Neutrophil (primary cell): ENCODE data around the gene HARS2.
A peak's percentile ranks its signal among the peaks of the same experiment; 100 is the strongest.
"Not testable (repeated sequence)": the region's sequence is repeated elsewhere in the genome, so short reads cannot be mapped to it uniquely, and the experiment has no call there.

ENCODE experiments used
- H3K27ac ChIP-seq: fragments of 200-600 bp; sonication (generic); 2 replicates; pipeline ENCODE4 v1.5.1; 2016; ENCODE audit warnings: mild to moderate bottlenecking, moderate library complexity
- H3K27me3 ChIP-seq: fragments of 200-600 bp; sonication (generic); 2 replicates; pipeline ENCODE4 v1.6.0; 2016; ENCODE audit warnings: mild to moderate bottlenecking
- H3K36me3 ChIP-seq: fragments of 200-600 bp; sonication (generic); 2 replicates; pipeline ENCODE4 v1.5.1; 2017
- H3K4me1 ChIP-seq, 2 experiments: fragments of 200-600 bp in 1 of 2; sonication (generic) in 1 of 2; 1 replicate in 1 of 2; 2 replicates in 1 of 2; pipeline versions ENCODE4 v1.5.1 to v1.6.1; 2013 to 2016; ENCODE audit warnings: low read depth in 1 of 2, low read length in 1 of 2, mild to moderate bottlenecking in 1 of 2, moderate library complexity in 1 of 2; ENCODE audit not compliant: control insufficient read depth in 1 of 2, insufficient read depth in 1 of 2
- H3K4me3 ChIP-seq, 2 experiments: fragments of 200-600 bp in 1 of 2; sonication (generic) in 1 of 2; 1 replicate in 1 of 2; 2 replicates in 1 of 2; pipeline ENCODE4 v1.5.1; 2013 to 2016; ENCODE audit warnings: low read depth in 1 of 2, low read length in 1 of 2, mild to moderate bottlenecking in 1 of 2, moderate library complexity in 1 of 2
- H3K9me3 ChIP-seq: fragments of 200-600 bp; sonication (generic); 2 replicates; pipeline ENCODE4 v1.5.1; 2016
- TF ChIP-seq, protein P1 (sequence below): fragments of 200-600 bp; sonication (generic); IDR thresholded peaks from 2 replicates; pipeline ENCODE4 v1.5.1; 2016; ENCODE audit warnings: antibody characterized with exemption

HARS2 gene

DNA sequence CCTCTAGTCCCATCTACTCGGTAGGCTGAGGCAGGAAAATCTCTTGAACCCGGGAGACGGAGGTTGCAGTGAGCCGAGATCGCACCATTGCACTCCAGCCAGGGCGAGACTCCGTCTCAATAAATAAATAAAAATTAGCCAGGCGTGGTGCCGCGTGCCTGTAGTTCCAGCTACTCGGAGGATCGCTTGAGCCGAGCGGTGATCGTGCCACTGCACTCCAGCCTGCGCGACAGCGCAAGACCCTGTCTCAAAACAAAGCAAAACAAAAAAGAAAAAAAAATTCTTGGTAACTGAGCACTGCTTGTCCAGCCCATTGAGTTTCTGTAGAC is 27.3 kb upstream of the HARS2 start:
- Histone ChIP-seq H3K4me1 (peaks cover 26 to 27% of the 10 kb centered on the region in 2 experiments), H3K36me3 (peaks cover 54% of the 10 kb centered on the region), H3K27me3 (no peaks in the 10 kb centered on the region), H3K4me3 (peak overlapping the region; percentile 92 to 97), H3K9me3 (no peaks in the 10 kb centered on the region), H3K27ac (peak overlapping the region; percentile 96)
- TF ChIP-seq, protein P1, sequence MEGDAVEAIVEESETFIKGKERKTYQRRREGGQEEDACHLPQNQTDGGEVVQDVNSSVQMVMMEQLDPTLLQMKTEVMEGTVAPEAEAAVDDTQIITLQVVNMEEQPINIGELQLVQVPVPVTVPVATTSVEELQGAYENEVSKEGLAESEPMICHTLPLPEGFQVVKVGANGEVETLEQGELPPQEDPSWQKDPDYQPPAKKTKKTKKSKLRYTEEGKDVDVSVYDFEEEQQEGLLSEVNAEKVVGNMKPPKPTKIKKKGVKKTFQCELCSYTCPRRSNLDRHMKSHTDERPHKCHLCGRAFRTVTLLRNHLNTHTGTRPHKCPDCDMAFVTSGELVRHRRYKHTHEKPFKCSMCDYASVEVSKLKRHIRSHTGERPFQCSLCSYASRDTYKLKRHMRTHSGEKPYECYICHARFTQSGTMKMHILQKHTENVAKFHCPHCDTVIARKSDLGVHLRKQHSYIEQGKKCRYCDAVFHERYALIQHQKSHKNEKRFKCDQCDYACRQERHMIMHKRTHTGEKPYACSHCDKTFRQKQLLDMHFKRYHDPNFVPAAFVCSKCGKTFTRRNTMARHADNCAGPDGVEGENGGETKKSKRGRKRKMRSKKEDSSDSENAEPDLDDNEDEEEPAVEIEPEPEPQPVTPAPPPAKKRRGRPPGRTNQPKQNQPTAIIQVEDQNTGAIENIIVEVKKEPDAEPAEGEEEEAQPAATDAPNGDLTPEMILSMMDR = no peak

DNA sequence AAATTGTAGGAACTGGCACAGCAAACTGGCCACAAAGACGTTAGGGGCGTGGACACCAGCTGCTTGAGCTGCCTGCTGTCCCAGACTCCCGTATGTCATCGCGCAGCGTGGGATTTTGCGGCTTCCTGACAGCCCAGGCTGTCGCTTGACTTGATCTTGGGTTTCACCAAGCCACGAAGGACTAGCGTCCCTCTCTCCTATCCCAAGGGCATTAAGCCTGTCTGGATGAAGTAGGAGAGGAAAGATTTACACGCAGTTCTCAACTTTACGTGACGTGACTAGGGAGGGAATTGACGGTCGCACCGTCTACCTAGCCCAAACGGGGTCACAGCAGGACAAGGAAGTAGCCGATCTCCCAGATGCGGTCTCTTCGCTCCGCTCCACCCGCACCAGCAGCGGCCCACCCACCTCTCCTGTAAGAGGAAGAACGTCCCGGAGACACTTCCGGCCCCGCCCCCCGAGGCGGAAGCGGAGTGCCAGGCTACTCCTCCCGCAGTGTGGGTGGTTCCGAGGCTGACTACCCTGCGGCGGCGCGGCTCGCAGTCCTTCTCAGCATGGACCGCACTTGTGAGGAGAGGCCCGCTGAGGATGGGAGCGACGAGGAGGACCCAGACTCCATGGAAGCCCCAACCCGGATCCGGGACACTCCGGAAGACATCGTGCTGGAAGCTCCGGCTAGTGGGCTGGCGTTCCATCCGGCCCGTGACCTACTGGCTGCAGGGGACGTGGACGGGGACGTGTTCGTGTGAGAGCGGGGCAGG is 26.7 kb upstream of the HARS2 start, which contains the start of gene WDR55:
Gene WDR55, plus strand, starts transcription at position 546 of the 761 bp plus-strand sequence. Its CDS starts 9 bp downstream, at position 555.
- H3K4me3 ChIP-seq = peak within 1 kb of the TSS; percentile 92 to 97
- TF ChIP-seq, protein P1 = peak; percentile 42
- H3K4me1 ChIP-seq = peaks cover 26 to 27% of the 10 kb centered on the region in 2 experiments
- peaks cover 54% of the 10 kb centered on the region for H3K36me3 ChIP-seq
- H3K9me3 ChIP-seq = no peaks in the 10 kb centered on the region
- peak within 1 kb of the TSS; percentile 96 for H3K27ac ChIP-seq
- no peaks in the 10 kb centered on the region for H3K27me3 ChIP-seq

DNA sequence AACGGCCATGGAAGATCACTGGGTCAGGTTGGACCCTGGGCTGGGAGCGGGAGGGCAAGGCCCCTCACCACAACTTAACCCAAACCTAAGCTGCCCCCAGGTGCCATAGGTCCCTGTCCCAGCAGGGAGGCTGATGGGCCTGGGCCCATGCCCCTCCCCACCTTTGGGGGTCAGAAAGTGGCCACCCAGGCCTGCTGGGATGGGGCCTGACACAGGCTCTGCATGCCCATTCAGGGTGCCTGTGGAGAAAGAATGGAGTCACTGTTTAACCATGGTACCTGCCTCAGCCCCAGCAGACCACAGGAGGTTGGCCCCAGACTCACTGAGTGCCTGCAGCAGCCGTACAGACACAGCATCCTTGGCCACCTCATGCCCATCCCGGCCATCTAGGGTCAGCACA is 20.2 kb upstream of the HARS2 start:
- H3K27ac ChIP-seq = not testable (repeated sequence)

DNA sequence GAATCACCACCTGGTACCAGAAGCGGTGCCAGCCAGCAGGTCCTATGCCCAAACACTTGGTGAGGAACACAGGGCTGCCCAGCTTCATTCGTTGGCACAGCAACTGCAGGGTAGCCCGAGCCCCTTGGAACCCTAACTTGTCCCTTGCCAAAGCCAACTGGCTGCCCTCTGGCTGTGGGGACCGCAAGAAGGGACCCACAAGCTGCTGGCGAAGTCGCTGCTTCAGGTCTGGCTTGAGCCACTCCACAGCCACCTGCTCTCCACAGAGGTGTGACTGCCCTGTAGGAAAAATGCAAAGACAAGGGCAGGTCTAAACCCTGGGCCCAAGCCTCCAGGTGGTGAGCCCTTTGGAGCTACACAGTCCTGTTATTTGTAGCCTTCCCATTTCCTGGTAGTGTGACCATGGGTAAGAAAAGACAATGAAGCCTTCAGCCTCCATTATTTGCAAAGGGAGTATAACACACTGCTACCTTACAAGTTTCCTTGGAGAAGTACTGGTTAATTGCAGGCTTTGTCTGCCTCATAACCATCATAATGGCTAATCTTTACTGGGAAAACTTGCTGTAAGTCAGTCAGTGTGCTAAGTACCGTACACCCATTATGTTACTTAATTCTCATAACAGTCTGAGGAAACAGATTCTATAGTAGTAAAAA is 19.7 kb upstream of the HARS2 start:
- TF ChIP-seq, protein P1 = no peak

More for the DNA sequence above, 20.2 kb upstream of the HARS2 start:
- not testable (repeated sequence) for H3K9me3 ChIP-seq, H3K4me1 ChIP-seq, H3K4me3 ChIP-seq, H3K27me3 ChIP-seq
- peaks cover 78% of the 10 kb centered on the region for H3K36me3 ChIP-seq

DNA sequence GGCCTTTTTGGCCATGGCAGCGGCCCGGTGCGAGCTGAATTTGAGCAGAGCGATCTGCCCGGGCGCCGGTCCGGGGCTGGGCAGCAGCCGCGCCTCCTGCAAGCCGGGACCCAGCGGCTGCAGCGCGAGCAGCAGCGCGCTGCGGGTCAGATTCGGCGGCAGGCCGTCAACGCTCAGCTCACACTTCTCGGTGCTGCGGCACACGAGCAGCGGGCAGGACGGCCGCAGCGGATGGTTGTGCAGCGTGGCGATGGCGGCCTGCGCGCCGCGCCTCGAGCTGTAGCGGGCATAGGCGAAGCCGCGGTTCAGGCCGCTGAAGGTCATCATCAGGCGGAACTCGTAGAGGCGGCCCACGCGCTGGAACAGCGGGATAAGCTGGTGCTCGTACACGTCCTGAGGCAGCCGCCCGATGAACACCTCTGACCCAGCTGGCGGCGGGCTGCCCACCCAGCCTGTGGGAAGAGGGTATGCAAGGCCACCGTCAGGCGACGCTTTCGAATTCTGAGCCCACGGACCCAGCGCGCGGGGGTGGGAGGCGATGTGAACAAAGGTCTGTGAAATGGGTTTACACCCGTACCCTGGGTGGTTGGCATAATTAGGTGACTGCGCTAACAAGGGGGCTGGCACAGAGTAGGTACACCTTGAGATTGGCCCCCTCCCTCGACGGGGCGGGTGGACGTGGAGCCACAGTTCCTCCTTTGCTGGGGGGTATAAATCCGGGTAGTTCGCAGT is 18.6 kb upstream of the HARS2 start:
- H3K4me3 ChIP-seq = no peak overlapping the region
- no peak overlapping the region for H3K27ac ChIP-seq
- H3K36me3 ChIP-seq = peaks cover 94% of the 10 kb centered on the region
- H3K27me3 ChIP-seq = no peaks in the 10 kb centered on the region
- H3K4me1 ChIP-seq = no peaks in the 10 kb centered on the region
- H3K9me3 ChIP-seq = no peaks in the 10 kb centered on the region
- TF ChIP-seq, protein P1 = no peak

More for the DNA sequence above, 19.7 kb upstream of the HARS2 start:
- Histone ChIP-seq H3K36me3 (peaks cover 84% of the 10 kb centered on the region), H3K27ac (no peak overlapping the region), H3K27me3 (no peaks in the 10 kb centered on the region), H3K9me3 (no peaks in the 10 kb centered on the region), H3K4me3 (no peak overlapping the region), H3K4me1 (no peaks in the 10 kb centered on the region)
